Neutrophil (primary cell): ENCODE measurements around the gene BCS1L.

Experiments used
- H3K27ac ChIP-seq: fragments of 200-600 bp; sonication (generic); 2 replicates; pipeline ENCODE4 v1.5.1; 2016; ENCODE audit warnings: mild to moderate bottlenecking, moderate library complexity
- H3K27me3 ChIP-seq: fragments of 200-600 bp; sonication (generic); 2 replicates; pipeline ENCODE4 v1.6.0; 2016; ENCODE audit warnings: mild to moderate bottlenecking
- H3K36me3 ChIP-seq: fragments of 200-600 bp; sonication (generic); 2 replicates; pipeline ENCODE4 v1.5.1; 2017
- H3K4me1 ChIP-seq, 2 experiments: fragments of 200-600 bp in 1 of 2; sonication (generic) in 1 of 2; 1 replicate in 1 of 2; 2 replicates in 1 of 2; pipeline versions ENCODE4 v1.5.1 to v1.6.1; 2013 to 2016; ENCODE audit warnings: low read depth in 1 of 2, low read length in 1 of 2, mild to moderate bottlenecking in 1 of 2, moderate library complexity in 1 of 2; ENCODE audit not compliant: control insufficient read depth in 1 of 2, insufficient read depth in 1 of 2
- H3K4me3 ChIP-seq, 2 experiments: fragments of 200-600 bp in 1 of 2; sonication (generic) in 1 of 2; 1 replicate in 1 of 2; 2 replicates in 1 of 2; pipeline ENCODE4 v1.5.1; 2013 to 2016; ENCODE audit warnings: low read depth in 1 of 2, low read length in 1 of 2, mild to moderate bottlenecking in 1 of 2, moderate library complexity in 1 of 2
- H3K9me3 ChIP-seq: fragments of 200-600 bp; sonication (generic); 2 replicates; pipeline ENCODE4 v1.5.1; 2016
- TF ChIP-seq, protein P1 (sequence below): fragments of 200-600 bp; sonication (generic); IDR thresholded peaks from 2 replicates; pipeline ENCODE4 v1.5.1; 2016; ENCODE audit warnings: antibody characterized with exemption

BCS1L gene

DNA sequence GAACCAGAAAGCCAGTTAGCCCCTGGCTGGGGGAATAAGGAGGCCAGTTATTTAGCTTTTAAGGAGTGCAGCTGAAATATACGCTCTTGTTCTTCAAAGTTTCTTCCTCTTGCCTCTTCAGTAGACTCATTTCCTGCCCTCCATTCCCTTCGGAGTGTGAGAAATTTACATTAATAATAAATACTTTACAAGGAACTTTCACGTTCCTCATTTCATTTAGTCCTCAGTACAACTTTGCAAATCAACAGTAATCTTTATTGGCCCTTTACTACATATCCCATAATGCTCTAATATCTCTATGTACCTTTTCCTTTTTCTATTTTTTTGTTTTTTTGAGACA is 36.1 kb upstream of the BCS1L start:
- TF ChIP-seq, protein P1, sequence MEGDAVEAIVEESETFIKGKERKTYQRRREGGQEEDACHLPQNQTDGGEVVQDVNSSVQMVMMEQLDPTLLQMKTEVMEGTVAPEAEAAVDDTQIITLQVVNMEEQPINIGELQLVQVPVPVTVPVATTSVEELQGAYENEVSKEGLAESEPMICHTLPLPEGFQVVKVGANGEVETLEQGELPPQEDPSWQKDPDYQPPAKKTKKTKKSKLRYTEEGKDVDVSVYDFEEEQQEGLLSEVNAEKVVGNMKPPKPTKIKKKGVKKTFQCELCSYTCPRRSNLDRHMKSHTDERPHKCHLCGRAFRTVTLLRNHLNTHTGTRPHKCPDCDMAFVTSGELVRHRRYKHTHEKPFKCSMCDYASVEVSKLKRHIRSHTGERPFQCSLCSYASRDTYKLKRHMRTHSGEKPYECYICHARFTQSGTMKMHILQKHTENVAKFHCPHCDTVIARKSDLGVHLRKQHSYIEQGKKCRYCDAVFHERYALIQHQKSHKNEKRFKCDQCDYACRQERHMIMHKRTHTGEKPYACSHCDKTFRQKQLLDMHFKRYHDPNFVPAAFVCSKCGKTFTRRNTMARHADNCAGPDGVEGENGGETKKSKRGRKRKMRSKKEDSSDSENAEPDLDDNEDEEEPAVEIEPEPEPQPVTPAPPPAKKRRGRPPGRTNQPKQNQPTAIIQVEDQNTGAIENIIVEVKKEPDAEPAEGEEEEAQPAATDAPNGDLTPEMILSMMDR: no peak
- no peak overlapping the region for H3K4me3 ChIP-seq
- H3K27ac ChIP-seq: no peak overlapping the region
- H3K27me3 ChIP-seq: no peaks in the 10 kb centered on the region
- H3K9me3 ChIP-seq: no peaks in the 10 kb centered on the region
- H3K36me3 ChIP-seq: no peaks in the 10 kb centered on the region
- no peaks in the 10 kb centered on the region for H3K4me1 ChIP-seq

DNA sequence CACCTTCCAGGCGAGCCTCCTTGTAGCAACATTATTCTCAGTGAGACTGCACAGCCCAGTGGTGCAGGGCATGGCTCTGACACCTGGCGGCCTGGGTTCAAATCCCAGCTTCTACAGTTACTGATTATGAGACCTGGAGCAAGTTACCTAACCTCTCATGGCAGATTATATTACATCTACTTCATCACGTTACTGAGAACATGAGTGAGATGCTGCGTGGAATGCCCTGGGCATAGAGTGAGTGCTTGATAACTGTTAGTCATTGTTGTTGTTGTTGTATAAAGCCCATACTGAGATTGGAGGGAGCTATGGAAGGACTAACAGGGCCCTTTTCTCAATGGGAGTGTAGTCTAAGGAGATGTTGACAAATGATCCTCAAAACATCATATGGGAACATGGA is 33.1 kb upstream of the BCS1L start:
- no peaks in the 10 kb centered on the region for H3K4me1 ChIP-seq
- H3K27ac ChIP-seq: no peak overlapping the region
- H3K27me3 ChIP-seq: no peaks in the 10 kb centered on the region
- H3K4me3 ChIP-seq: no peak overlapping the region
- no peaks in the 10 kb centered on the region for H3K36me3 ChIP-seq
- no peaks in the 10 kb centered on the region for H3K9me3 ChIP-seq
- TF ChIP-seq, protein P1: no peak

DNA sequence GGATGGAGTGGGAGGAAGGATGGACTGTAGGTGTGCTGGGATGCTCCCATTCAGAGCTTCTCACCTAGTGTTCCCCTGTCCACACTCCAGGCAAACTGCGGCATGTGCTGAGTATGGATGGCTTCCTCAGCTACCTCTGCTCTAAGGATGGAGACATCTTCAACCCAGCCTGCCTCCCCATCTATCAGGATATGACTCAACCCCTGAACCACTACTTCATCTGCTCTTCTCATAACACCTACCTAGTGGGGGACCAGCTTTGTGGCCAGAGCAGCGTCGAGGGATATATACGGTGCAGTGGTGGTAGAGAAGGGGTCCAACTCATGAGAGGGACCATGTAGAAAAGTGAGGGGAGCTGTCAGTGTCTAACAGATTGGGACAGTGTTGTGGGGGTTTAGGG is 31.5 kb upstream of the BCS1L start:
- Histone ChIP-seq H3K4me3 (no peak overlapping the region), H3K36me3 (peaks cover 2% of the 10 kb centered on the region), H3K9me3 (no peaks in the 10 kb centered on the region), H3K27me3 (no peaks in the 10 kb centered on the region), H3K27ac (no peak overlapping the region), H3K4me1 (no peaks in the 10 kb centered on the region)
- TF ChIP-seq, protein P1: no peak

DNA sequence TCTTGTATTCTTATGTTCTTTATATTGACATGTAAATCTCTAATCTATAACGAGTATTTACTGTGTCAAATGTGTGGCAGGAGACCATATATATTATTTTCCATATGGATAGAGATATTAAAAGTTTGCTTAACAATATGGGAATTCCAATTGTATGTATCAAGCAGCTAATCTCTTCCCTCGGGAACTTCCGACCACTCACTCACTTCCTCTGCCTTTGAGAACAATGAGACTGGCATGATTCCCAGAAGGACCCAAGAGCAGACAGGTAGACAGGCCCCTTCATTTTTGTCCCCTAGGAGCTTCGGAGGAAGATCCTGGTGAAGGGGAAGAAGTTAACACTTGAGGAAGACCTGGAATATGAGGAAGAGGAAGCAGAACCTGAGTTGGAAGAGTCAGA is 27.6 kb upstream of the BCS1L start:
- TF ChIP-seq, protein P1: no peak
- H3K27ac ChIP-seq: no peak overlapping the region
- H3K27me3 ChIP-seq: no peaks in the 10 kb centered on the region
- H3K9me3 ChIP-seq: no peaks in the 10 kb centered on the region
- H3K36me3 ChIP-seq: peaks cover 41% of the 10 kb centered on the region
- peaks cover 6% of the 10 kb centered on the region in 2 experiments for H3K4me1 ChIP-seq
- no peak overlapping the region for H3K4me3 ChIP-seq

DNA sequence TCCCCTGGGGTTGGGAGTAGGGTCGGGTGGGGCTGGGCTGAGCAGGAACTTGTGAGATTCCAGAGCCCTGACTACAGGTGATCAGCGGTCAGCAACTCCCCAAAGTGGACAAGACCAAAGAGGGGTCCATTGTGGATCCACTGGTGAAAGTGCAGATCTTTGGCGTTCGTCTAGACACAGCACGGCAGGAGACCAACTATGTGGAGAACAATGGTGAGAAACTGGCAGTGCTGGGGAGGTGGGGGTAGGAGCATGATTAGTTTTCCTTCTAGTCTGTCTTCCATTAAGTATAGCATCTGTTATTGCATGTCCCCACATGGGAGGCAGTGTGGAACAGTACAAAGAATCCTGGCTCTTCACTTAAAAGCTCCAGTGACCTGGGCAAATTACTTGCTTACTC is 23.8 kb upstream of the BCS1L start:
- no peaks in the 10 kb centered on the region for H3K9me3 ChIP-seq
- H3K27me3 ChIP-seq: no peaks in the 10 kb centered on the region
- H3K4me1 ChIP-seq: peaks cover 6% of the 10 kb centered on the region in 2 experiments
- H3K36me3 ChIP-seq: peaks cover 78% of the 10 kb centered on the region
- no peak overlapping the region for H3K4me3 ChIP-seq
- no peak overlapping the region for H3K27ac ChIP-seq
- TF ChIP-seq, protein P1: no peak

DNA sequence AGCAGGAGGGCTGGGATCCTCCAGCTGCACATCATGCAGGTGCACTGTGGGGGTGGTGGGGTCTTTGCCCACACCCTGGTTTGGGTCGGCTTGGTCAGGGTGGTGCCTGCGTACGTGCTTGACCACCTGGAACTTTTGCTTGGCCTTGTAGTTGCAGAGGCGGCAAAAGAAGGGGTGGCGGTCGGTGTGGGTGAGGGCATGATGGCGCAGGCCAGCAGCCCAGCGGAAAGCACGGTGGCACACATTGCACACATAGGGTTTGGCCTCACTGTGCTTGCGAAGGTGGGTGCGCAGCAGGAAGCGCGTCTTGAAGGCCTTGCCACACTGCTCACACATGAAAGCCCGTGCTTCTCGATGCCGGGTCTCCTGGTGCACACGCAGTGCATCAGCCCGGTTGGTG is 21.1 kb upstream of the BCS1L start:
- peaks cover 92% of the 10 kb centered on the region for H3K36me3 ChIP-seq
- peaks cover 6% of the 10 kb centered on the region in 2 experiments for H3K4me1 ChIP-seq
- no peaks in the 10 kb centered on the region for H3K9me3 ChIP-seq
- TF ChIP-seq, protein P1: no peak
- H3K4me3 ChIP-seq: no peak overlapping the region
- no peaks in the 10 kb centered on the region for H3K27me3 ChIP-seq
- no peak overlapping the region for H3K27ac ChIP-seq
